ENCODE data around the gene CEBPA.

- TF ChIP-seq, protein P1, sequence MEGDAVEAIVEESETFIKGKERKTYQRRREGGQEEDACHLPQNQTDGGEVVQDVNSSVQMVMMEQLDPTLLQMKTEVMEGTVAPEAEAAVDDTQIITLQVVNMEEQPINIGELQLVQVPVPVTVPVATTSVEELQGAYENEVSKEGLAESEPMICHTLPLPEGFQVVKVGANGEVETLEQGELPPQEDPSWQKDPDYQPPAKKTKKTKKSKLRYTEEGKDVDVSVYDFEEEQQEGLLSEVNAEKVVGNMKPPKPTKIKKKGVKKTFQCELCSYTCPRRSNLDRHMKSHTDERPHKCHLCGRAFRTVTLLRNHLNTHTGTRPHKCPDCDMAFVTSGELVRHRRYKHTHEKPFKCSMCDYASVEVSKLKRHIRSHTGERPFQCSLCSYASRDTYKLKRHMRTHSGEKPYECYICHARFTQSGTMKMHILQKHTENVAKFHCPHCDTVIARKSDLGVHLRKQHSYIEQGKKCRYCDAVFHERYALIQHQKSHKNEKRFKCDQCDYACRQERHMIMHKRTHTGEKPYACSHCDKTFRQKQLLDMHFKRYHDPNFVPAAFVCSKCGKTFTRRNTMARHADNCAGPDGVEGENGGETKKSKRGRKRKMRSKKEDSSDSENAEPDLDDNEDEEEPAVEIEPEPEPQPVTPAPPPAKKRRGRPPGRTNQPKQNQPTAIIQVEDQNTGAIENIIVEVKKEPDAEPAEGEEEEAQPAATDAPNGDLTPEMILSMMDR (IDR thresholded peaks at IDR 0.05), result no peak
- TF ChIP-seq EZH2 (IDR thresholded peaks at IDR 0.05; ENCODE audit: borderline replicate concordance, insufficient read depth, low read depth, low read length, poor library complexity, severe bottlenecking), result no peak
These were observed 8.9 kb downstream of the CEBPA start for GRCh38 chr19:33293255-33294057.

Data from B cell (primary cell).